ENCODE results near the gene INTS2.
"Not testable (repeated sequence)": the region's sequence is repeated elsewhere in the genome, so short reads cannot be mapped to it uniquely, and the experiment has no call there.

The INTS2 gene

GRCh38 chr17:61828694-61829093, 99.1 kb downstream of the INTS2 start:
- no peak overlapping the region for H3K4me3 ChIP-seq (ENCODE audit: low read depth, low read length)
- DNase-seq (ENCODE audit: low read depth), result no peak

GRCh38 chr17:61827649-61828395, 100.0 kb downstream of the INTS2 start:
- no peak for DNase-seq (ENCODE audit: low read depth)
- no peak overlapping the region for H3K4me3 ChIP-seq (ENCODE audit: low read depth, low read length)

GRCh38 chr17:61826866-61827265, 100.9 kb downstream of the INTS2 start:
- not testable (repeated sequence) for DNase-seq (ENCODE audit: low read depth); H3K4me3 ChIP-seq (ENCODE audit: low read depth, low read length)

- not testable (repeated sequence) for DNase-seq (ENCODE audit: low read depth); H3K4me3 ChIP-seq (ENCODE audit: low read depth, low read length)
These were observed 101.6 kb downstream of the INTS2 start for GRCh38 chr17:61826198-61826597.

- no peak for DNase-seq (ENCODE audit: low read depth)
- H3K4me3 ChIP-seq (ENCODE audit: low read depth, low read length), result no peak overlapping the region
These were observed 102.2 kb downstream of the INTS2 start for GRCh38 chr17:61825448-61826137.

GRCh38 chr17:61822326-61823285, 105.2 kb downstream of the INTS2 start:
- H3K4me3 ChIP-seq (ENCODE audit: low read depth, low read length), result no peak overlapping the region
- DNase-seq (ENCODE audit: low read depth), result no peak

- no peak for DNase-seq (ENCODE audit: low read depth)
- no peak overlapping the region for H3K4me3 ChIP-seq (ENCODE audit: low read depth, low read length)
These were observed 106.1 kb downstream of the INTS2 start for GRCh38 chr17:61821655-61822054.

- not testable (repeated sequence) for H3K4me3 ChIP-seq (ENCODE audit: low read depth, low read length); DNase-seq (ENCODE audit: low read depth)
These were observed 108.5 kb downstream of the INTS2 start for GRCh38 chr17:61819265-61819664.

- H3K4me3 ChIP-seq (ENCODE audit: low read depth, low read length), result no peak overlapping the region
- no peak for DNase-seq (ENCODE audit: low read depth)
These were observed 109.6 kb downstream of the INTS2 start for GRCh38 chr17:61818225-61818624.

GRCh38 chr17:61817452-61817851, 110.3 kb downstream of the INTS2 start:
- no peak for DNase-seq (ENCODE audit: low read depth)
- H3K4me3 ChIP-seq (ENCODE audit: low read depth, low read length), result no peak overlapping the region

GRCh38 chr17:61816538-61816937, 111.2 kb downstream of the INTS2 start:
- no peak overlapping the region for H3K4me3 ChIP-seq (ENCODE audit: low read depth, low read length)
- no peak for DNase-seq (ENCODE audit: low read depth)

- H3K4me3 ChIP-seq (ENCODE audit: low read depth, low read length), result no peak overlapping the region
- no peak for DNase-seq (ENCODE audit: low read depth)
These were observed 111.8 kb downstream of the INTS2 start for GRCh38 chr17:61815863-61816503.

Data from skeletal muscle cell (primary cell).